ENCODE results near the gene APEH. TPM values are rescaled to one million over a fixed set of nuclear protein-coding genes. Genes with fewer than 3 reads are reported as not detected.

Gene APEH
- total and polyA plus RNA-seq, 4 donors = 65.1 to 94.1 (median 87.5) TPM

DNA sequence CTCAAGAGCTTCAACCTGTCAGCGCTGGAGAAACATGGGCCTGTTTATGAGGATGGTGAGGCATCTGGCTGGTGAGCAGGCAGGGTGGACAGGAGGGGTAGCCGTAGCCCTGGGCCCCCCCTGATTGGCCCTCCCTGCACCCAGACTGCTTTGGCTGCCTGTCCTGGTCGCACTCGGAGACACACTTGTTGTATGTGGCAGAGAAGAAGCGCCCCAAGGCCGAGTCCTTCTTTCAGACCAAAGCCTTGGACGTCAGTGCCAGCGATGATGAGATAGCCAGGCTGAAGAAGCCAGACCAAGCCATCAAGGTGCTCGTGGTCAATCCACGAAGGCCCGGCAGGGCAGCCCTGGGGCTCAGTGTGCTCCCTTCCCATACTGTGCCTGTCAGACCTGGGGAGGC lies 1.8 kb downstream of the APEH start:
- H3K27me3 ChIP-seq (ENCODE audit: control insufficient read depth in 4 of 4, insufficient read depth in 4 of 4, low read length in 3 of 4) = no peaks in the 10 kb centered on the region
- TF ChIP-seq RAD21 (IDR thresholded peaks at IDR 0.05) (no peak), RXRA (IDR thresholded peaks at IDR 0.05) (no peak), FOXA1 (IDR thresholded peaks at IDR 0.05) (no peak), HNF4G (IDR thresholded peaks at IDR 0.05) (no peak), SP1 (IDR thresholded peaks at IDR 0.05) (no peak), TAF1 (conservative IDR thresholded peaks at IDR 0.05) (no peak), FOXA2 (IDR thresholded peaks at IDR 0.05) (no peak), NR2F2 (IDR thresholded peaks at IDR 0.05) (no peak)
- TF ChIP-seq, protein P1, sequence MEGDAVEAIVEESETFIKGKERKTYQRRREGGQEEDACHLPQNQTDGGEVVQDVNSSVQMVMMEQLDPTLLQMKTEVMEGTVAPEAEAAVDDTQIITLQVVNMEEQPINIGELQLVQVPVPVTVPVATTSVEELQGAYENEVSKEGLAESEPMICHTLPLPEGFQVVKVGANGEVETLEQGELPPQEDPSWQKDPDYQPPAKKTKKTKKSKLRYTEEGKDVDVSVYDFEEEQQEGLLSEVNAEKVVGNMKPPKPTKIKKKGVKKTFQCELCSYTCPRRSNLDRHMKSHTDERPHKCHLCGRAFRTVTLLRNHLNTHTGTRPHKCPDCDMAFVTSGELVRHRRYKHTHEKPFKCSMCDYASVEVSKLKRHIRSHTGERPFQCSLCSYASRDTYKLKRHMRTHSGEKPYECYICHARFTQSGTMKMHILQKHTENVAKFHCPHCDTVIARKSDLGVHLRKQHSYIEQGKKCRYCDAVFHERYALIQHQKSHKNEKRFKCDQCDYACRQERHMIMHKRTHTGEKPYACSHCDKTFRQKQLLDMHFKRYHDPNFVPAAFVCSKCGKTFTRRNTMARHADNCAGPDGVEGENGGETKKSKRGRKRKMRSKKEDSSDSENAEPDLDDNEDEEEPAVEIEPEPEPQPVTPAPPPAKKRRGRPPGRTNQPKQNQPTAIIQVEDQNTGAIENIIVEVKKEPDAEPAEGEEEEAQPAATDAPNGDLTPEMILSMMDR (IDR thresholded peaks at IDR 0.05; ENCODE audit: low read depth, low read length, missing input control) = no peak
- TF ChIP-seq, protein P2, sequence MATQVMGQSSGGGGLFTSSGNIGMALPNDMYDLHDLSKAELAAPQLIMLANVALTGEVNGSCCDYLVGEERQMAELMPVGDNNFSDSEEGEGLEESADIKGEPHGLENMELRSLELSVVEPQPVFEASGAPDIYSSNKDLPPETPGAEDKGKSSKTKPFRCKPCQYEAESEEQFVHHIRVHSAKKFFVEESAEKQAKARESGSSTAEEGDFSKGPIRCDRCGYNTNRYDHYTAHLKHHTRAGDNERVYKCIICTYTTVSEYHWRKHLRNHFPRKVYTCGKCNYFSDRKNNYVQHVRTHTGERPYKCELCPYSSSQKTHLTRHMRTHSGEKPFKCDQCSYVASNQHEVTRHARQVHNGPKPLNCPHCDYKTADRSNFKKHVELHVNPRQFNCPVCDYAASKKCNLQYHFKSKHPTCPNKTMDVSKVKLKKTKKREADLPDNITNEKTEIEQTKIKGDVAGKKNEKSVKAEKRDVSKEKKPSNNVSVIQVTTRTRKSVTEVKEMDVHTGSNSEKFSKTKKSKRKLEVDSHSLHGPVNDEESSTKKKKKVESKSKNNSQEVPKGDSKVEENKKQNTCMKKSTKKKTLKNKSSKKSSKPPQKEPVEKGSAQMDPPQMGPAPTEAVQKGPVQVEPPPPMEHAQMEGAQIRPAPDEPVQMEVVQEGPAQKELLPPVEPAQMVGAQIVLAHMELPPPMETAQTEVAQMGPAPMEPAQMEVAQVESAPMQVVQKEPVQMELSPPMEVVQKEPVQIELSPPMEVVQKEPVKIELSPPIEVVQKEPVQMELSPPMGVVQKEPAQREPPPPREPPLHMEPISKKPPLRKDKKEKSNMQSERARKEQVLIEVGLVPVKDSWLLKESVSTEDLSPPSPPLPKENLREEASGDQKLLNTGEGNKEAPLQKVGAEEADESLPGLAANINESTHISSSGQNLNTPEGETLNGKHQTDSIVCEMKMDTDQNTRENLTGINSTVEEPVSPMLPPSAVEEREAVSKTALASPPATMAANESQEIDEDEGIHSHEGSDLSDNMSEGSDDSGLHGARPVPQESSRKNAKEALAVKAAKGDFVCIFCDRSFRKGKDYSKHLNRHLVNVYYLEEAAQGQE (IDR thresholded peaks at IDR 0.05) = no peak
- TF ChIP-seq, protein P3, sequence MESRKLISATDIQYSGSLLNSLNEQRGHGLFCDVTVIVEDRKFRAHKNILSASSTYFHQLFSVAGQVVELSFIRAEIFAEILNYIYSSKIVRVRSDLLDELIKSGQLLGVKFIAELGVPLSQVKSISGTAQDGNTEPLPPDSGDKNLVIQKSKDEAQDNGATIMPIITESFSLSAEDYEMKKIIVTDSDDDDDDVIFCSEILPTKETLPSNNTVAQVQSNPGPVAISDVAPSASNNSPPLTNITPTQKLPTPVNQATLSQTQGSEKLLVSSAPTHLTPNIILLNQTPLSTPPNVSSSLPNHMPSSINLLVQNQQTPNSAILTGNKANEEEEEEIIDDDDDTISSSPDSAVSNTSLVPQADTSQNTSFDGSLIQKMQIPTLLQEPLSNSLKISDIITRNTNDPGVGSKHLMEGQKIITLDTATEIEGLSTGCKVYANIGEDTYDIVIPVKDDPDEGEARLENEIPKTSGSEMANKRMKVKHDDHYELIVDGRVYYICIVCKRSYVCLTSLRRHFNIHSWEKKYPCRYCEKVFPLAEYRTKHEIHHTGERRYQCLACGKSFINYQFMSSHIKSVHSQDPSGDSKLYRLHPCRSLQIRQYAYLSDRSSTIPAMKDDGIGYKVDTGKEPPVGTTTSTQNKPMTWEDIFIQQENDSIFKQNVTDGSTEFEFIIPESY (IDR thresholded peaks at IDR 0.05) = no peak
- TF ChIP-seq, protein P4, sequence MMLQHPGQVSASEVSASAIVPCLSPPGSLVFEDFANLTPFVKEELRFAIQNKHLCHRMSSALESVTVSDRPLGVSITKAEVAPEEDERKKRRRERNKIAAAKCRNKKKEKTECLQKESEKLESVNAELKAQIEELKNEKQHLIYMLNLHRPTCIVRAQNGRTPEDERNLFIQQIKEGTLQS (IDR thresholded peaks at IDR 0.05) = no peak
- H3K9ac ChIP-seq (ENCODE audit: low read depth in 1 of 2, low read length in 2 of 2) = no peak overlapping the region
- H3K4me3 ChIP-seq (ENCODE audit: low read depth in 1 of 3, low read length in 3 of 3) = no peak overlapping the region
- H3K4me1 ChIP-seq (ENCODE audit: control insufficient read depth in 4 of 4, insufficient read depth in 4 of 4, low read length in 3 of 4) = peaks cover 9 to 42% (median 27%) of the 10 kb centered on the region in 4 donors
- no peak for DNase-seq (ENCODE audit: low spot score)
- WGBS = 93% methylated on average over 11 of the region's 11 CpGs
- no peaks in the 10 kb centered on the region for H3K9me3 ChIP-seq (ENCODE audit: control insufficient read depth in 4 of 4, low read length in 3 of 4)
- peaks cover 12 to 44% (median 26%) of the 10 kb centered on the region in 4 donors for H3K36me3 ChIP-seq (ENCODE audit: control insufficient read depth in 4 of 4, insufficient read depth in 3 of 4, low read depth in 1 of 4, low read length in 3 of 4)
- H3K27ac ChIP-seq (ENCODE audit: low read depth in 1 of 2, low read length in 2 of 2) = no peak overlapping the region

DNA sequence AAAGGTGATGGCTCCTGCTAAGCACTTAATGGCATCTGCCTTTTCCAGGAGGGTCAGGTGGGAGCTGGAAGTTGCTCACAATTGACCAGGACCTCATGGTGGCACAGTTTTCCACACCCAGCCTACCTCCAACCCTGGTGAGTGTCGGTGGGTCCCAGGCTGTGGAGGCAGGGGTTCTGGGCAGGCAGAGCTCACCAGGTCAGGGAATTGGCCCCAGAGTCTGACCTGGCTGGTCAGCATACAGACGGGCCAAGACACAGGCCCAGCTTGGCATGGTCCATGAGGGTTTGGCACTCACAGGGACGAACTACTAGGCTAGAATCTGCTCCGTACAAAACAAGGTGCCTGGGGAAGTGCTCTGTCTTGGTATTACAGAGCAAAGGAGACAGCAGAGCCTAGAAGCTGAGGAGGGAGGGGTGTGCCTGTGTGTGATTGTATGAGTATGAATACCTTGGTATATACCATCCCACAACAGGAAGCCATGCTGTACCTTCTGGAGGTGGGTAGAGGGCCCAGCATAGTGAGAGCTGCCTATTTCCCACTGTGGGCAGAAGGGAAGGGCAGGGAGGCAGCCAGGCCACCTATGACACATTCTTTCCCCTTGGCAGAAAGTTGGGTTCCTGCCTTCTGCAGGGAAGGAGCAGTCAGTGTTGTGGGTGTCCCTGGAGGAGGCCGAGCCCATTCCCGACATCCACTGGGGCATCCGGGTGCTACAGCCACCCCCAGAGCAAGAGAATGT lies 6.5 kb downstream of the APEH start:
- H3K9ac ChIP-seq (ENCODE audit: low read depth in 1 of 2, low read length in 2 of 2) = no peak overlapping the region
- no peak overlapping the region for H3K4me3 ChIP-seq (ENCODE audit: low read depth in 1 of 3, low read length in 3 of 3)
- WGBS = 73% methylated on average over 7 of the region's 7 CpGs
- H3K27me3 ChIP-seq (ENCODE audit: control insufficient read depth in 4 of 4, insufficient read depth in 4 of 4, low read length in 3 of 4) = no peaks in the 10 kb centered on the region
- peaks cover 0 to 6% (median 3%) of the 10 kb centered on the region in 4 donors for H3K4me1 ChIP-seq (ENCODE audit: control insufficient read depth in 4 of 4, insufficient read depth in 4 of 4, low read length in 3 of 4)
- H3K36me3 ChIP-seq (ENCODE audit: control insufficient read depth in 4 of 4, insufficient read depth in 3 of 4, low read depth in 1 of 4, low read length in 3 of 4) = peaks cover 22 to 78% (median 58%) of the 10 kb centered on the region in 4 donors
- no peak overlapping the region for H3K27ac ChIP-seq (ENCODE audit: low read depth in 1 of 2, low read length in 2 of 2)
- no peaks in the 10 kb centered on the region for H3K9me3 ChIP-seq (ENCODE audit: control insufficient read depth in 4 of 4, low read length in 3 of 4)
- DNase-seq (ENCODE audit: low spot score) = no peak
- TF ChIP-seq RAD21 (IDR thresholded peaks at IDR 0.05) (no peak), TAF1 (conservative IDR thresholded peaks at IDR 0.05) (no peak), EGR1 (IDR thresholded peaks at IDR 0.05; ENCODE audit: low read depth in 2 of 2) (no peak), HNF4G (IDR thresholded peaks at IDR 0.05) (no peak), FOXA1 (IDR thresholded peaks at IDR 0.05) (no peak), FOXA2 (IDR thresholded peaks at IDR 0.05) (no peak), RXRA (IDR thresholded peaks at IDR 0.05) (no peak), JUND (IDR thresholded peaks at IDR 0.05) (no peak), GABPA (IDR thresholded peaks at IDR 0.05 in 1 of 2, conservative IDR thresholded peaks at IDR 0.05 in 1 of 2) (no peak), YY1 (IDR thresholded peaks at IDR 0.05) (no peak), HNF4A (conservative IDR thresholded peaks at IDR 0.05) (no peak), NR2F2 (IDR thresholded peaks at IDR 0.05) (no peak)
- TF ChIP-seq, protein P1 (IDR thresholded peaks at IDR 0.05; ENCODE audit: low read depth, low read length, missing input control) = no peak
- TF ChIP-seq, protein P5, sequence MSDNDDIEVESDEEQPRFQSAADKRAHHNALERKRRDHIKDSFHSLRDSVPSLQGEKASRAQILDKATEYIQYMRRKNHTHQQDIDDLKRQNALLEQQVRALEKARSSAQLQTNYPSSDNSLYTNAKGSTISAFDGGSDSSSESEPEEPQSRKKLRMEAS (IDR thresholded peaks at IDR 0.05) = no peak
- TF ChIP-seq, protein P4 (IDR thresholded peaks at IDR 0.05) = no peak

Measured in liver (tissue), 9 donors.